GM10266 (cell line): ENCODE measurements around the gene CHST1.

Experiments
- DNase-seq: peaks from one replicate; pipeline ENCODE4 v3.0.0; 2012; ENCODE audit errors: extremely low spot score
- TF ChIP-seq, protein P1 (sequence below): IDR thresholded peaks from 2 replicates; pipeline ENCODE4 v1.5.1; 2012; ENCODE audit warnings: mild to moderate bottlenecking, low read depth; ENCODE audit not compliant: control insufficient read depth, insufficient read depth; ENCODE audit errors: missing control alignments

CHST1 gene

DNA sequence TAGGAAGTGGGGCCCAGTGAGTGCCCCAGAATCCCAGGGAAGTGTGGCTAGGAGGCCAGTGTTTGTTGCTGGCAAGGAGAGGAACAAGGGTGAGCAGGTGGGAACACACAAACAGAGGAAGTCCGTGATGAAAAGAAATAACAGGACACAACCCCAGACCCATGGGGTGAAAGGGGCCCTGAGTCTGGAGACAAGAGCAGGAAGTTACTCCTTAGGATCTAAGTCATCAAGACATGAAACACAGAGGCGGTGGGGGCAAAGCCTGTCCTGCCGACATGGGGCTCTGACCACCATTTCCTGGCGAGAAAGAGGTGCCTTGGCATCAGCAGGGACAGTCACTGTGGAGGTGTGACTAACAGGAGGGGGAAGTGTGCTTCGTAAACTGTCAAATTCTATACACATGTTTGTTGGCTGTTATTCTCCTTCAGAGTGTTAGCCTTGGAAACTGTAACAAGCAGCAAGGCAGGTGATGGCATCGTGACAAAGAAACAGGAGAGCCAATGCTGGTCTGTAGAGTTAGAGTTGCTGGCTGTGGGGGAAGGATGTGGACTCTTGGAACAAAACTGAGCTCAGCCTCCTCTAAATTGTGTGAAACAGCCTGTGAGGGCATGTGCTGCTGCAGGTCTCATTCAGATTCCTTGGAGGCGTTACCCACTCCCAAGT, 21.7 kb downstream of the CHST1 start:
- TF ChIP-seq, protein P1, sequence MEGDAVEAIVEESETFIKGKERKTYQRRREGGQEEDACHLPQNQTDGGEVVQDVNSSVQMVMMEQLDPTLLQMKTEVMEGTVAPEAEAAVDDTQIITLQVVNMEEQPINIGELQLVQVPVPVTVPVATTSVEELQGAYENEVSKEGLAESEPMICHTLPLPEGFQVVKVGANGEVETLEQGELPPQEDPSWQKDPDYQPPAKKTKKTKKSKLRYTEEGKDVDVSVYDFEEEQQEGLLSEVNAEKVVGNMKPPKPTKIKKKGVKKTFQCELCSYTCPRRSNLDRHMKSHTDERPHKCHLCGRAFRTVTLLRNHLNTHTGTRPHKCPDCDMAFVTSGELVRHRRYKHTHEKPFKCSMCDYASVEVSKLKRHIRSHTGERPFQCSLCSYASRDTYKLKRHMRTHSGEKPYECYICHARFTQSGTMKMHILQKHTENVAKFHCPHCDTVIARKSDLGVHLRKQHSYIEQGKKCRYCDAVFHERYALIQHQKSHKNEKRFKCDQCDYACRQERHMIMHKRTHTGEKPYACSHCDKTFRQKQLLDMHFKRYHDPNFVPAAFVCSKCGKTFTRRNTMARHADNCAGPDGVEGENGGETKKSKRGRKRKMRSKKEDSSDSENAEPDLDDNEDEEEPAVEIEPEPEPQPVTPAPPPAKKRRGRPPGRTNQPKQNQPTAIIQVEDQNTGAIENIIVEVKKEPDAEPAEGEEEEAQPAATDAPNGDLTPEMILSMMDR: no peak
- no peak for DNase-seq

DNA sequence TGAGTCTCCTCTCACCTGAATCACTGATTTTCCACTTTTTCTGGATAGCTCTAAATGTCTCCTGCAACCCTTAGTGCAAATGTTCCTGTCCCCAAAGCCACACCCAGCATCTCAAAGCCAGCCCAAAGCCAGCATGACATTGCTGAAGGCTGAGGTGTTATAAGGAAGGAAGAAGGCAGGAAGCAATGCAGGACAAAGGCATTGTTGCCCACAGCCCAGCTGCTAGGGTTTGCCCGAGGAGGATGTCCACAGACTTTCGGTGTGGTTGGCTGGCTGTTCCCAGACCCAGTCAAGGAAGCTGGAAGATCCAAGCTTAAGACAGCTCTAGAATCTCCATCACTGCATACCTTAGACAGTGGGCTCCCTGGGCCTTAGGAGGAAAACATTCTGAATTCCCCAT, 23.5 kb downstream of the CHST1 start:
- TF ChIP-seq, protein P1: no peak
- no peak for DNase-seq

- TF ChIP-seq, protein P1: no peak
- no peak for DNase-seq
Observed at GRCh38 chr11:45638051-45638450, 27.4 kb downstream of the CHST1 start.

DNA sequence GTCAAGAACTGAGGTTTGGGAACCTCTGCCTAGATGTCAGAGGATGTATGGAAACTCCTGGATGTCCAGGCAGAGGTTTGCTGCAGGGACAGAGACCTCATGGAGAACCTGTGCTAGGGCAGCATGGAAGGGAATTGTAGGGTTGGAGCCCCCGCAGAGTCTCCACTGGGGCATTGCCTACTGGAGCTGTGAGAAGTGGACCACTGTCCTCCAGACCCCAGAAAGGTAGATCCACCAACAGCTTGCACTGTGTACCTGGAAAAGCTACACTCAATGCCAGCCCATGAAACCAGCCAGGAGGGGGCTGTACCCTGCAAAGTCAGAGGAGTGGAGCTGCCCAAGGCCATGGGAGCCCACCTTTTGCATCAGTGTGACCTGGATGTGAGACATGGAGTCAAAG, 29.5 kb downstream of the CHST1 start:
- TF ChIP-seq, protein P1: no peak
- DNase-seq: no peak

- no peak for DNase-seq
- TF ChIP-seq, protein P1: no peak
Observed at GRCh38 chr11:45625611-45626010, 39.8 kb downstream of the CHST1 start.

DNA sequence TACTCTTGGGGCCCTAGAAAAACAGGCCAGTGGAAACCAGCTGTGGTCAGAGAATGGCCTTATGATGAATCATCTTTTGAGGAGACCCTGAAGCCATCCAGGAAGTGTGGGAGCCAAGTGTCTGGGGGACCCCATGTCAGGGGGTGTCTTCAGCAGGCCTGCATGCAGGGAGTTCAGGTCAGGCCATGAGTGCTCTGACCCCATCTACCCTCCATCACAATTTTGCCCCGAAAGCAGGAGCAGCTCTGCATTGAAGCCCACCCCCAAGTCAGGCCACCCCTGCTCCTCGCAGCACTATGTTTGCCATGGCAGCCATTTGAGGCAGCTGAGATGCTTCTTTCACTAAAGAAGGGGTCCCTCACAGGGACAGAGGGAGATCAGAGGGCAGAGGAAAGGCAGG, 41.3 kb downstream of the CHST1 start:
- no peak for DNase-seq

DNA sequence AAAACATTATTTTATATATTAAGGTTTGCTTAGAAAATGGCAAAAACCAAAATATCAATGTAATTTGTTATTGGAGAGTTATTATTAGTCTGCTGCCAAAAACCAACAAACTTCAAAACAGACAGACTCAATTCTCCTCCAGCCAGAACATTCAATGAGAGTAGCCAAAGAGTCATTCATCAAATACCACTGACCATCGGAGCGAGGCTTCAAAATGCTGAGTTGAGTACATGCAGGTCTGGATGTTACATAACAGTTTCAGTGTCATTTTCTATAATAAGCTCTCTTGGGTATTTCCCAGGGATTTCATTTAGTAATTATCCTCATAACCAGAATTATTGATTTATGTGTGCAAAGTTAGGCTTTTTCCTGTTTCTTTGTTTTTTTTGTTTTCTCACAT, 42.6 kb downstream of the CHST1 start:
- TF ChIP-seq, protein P1: no peak
- DNase-seq: no peak

More for the DNA sequence above, 41.3 kb downstream of the CHST1 start:
- TF ChIP-seq, protein P1: no peak
